ENCODE measurements around the gene OR2AJ1. TPM values are rescaled to one million over a fixed set of nuclear protein-coding genes. Genes with fewer than 3 reads are reported as not detected.
"Not testable (repeated sequence)": the region's sequence is repeated elsewhere in the genome, so short reads cannot be mapped to it uniquely, and the experiment has no call there.

The OR2AJ1 gene
- total RNA-seq, 2 experiments from 2014 or later: not detected

DNA sequence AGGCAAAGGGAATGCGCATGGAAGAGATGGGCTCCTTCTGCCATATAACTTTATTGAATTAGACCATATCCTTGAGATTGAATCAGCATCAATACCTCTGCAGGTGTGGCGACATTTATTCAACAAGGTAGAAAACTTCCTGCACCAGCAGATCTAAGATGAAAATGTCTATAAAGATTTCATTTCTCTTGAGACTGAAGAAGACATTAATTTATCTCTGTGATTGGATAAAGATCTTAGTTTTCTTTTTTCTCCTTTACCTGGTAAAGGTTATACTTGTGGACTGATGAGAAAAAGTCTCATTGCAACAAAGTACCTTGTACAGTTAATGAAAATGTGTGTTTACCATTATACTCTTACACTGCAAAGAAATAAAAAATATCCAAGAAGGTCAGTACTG, 4.7 kb upstream of the OR2AJ1 start, which contains the start of gene OR2T8:
Gene OR2T8 (plus strand): TSS at position 301 of the 400 bp plus-strand sequence. CDS start 766 bp downstream, outside the sequence.
- no peaks in the 10 kb centered on the region for H3K27me3 Mint-ChIP-seq (ENCODE audit: low read depth)
- ChIA-PET CTCF (no interaction called here), POLR2A (no interaction called here)
- H3K27ac Mint-ChIP-seq: no peak within 1 kb of the TSS
- ATAC-seq: no peak
- no peaks in the 10 kb centered on the region for H3K9me3 Mint-ChIP-seq (ENCODE audit: insufficient read depth)
- no peaks in the 10 kb centered on the region for H3K36me3 Mint-ChIP-seq (ENCODE audit: low read depth)
- DNase-seq: no peak
- no peaks in the 10 kb centered on the region for H3K4me1 Mint-ChIP-seq (ENCODE audit: low read depth)
- H3K4me3 Mint-ChIP-seq: no peak within 1 kb of the TSS

DNA sequence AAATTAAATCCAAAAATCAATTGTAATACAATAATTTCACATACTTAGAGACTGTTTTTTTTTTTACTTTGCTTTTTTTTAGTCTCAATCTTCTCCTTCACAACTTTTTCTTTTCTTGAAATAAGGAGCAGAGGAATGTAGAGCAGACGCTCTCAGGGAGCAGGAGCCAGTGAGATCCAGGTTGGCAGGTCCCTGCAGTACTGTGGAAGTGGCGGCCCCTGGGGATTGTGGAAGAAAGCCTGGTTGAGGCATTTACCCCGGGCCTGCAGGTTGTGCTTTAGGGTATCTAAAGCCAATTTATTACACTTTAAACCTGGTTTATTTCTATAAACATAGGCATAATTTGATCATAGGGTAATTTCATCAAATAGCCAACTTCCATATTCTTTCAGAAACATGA, 748 bp upstream of the OR2AJ1 start:
- no peak overlapping the region for H3K27ac Mint-ChIP-seq
- no peaks in the 10 kb centered on the region for H3K4me1 Mint-ChIP-seq (ENCODE audit: low read depth)
- no peaks in the 10 kb centered on the region for H3K9me3 Mint-ChIP-seq (ENCODE audit: insufficient read depth)
- no peaks in the 10 kb centered on the region for H3K36me3 Mint-ChIP-seq (ENCODE audit: low read depth)
- ATAC-seq (no peak), DNase-seq (no peak)
- no peak overlapping the region for H3K4me3 Mint-ChIP-seq
- ChIA-PET POLR2A (no interaction called here), CTCF (no interaction called here)
- no peaks in the 10 kb centered on the region for H3K27me3 Mint-ChIP-seq (ENCODE audit: low read depth)

DNA sequence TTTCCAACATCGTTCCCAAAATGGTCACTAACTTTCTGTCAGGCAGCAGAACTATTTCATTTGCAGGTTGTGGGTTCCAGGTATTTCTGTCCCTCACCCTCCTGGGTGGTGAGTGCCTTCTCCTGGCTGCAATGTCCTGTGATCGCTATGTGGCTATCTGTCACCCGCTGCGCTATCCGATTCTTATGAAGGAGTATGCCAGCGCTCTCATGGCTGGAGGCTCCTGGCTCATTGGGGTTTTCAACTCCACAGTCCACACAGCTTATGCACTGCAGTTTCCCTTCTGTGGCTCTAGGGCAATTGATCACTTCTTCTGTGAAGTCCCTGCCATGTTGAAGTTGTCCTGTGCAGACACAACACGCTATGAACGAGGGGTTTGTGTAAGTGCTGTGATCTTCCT, 9.3 kb downstream of the OR2AJ1 start:
- Mint-ChIP-seq H3K4me3 (no peak overlapping the region), H3K27me3 (ENCODE audit: low read depth) (no peaks in the 10 kb centered on the region), H3K9me3 (ENCODE audit: insufficient read depth) (no peaks in the 10 kb centered on the region), H3K4me1 (ENCODE audit: low read depth) (no peaks in the 10 kb centered on the region), H3K27ac (no peak overlapping the region), H3K36me3 (ENCODE audit: low read depth) (no peaks in the 10 kb centered on the region)
- ATAC-seq: no peak
- DNase-seq: no peak
- POLR2A ChIA-PET: no interaction called here
- CTCF ChIA-PET: no interaction called here

DNA sequence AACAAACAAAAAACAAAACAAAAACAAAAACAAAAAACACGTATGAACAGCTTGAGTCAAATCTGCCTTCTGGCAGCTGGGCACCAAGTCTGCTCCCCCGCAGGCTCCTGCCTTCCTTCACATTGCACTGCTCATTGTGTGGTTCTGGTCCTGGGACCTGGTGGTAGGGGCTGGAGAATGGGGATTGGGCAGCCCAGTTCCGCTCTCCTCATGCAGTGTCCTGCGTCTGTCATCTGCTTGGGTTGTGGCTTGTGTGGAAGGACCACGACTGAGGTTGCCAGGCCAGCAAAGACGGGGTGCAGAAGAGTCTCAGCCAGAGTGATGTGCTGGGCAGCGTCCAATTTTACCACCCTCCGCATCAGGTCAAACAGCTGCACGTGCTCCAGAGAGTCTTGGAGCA, 11.1 kb downstream of the OR2AJ1 start:
- ATAC-seq (no peak), DNase-seq (no peak)
- POLR2A ChIA-PET: no interaction called here
- CTCF ChIA-PET: no interaction called here
- Mint-ChIP-seq H3K4me1 (ENCODE audit: low read depth) (no peaks in the 10 kb centered on the region), H3K4me3 (no peak overlapping the region), H3K27ac (no peak overlapping the region), H3K27me3 (ENCODE audit: low read depth) (no peaks in the 10 kb centered on the region), H3K9me3 (ENCODE audit: insufficient read depth) (no peaks in the 10 kb centered on the region), H3K36me3 (ENCODE audit: low read depth) (no peaks in the 10 kb centered on the region)

DNA sequence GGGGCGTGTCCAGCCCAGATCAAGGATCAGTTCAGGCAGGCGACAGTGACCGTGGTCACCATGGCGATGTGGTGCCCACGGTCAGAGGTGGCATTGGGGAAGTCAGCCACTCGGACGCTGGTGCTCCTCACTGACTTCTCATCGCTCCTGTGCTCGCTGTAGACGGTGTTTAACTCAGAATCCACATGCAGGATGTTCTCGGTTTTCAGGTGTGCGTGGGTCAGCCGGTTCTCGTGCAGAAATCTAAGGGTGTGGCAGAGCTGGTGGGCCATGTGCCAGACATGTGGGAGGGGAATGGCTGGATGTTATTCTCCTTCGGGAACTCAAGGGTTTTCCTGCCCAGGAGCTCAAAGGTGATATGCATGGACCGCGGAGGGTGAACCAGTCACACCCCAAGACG, 11.7 kb downstream of the OR2AJ1 start:
- H3K27ac Mint-ChIP-seq: no peak overlapping the region
- POLR2A ChIA-PET: no interaction called here
- CTCF ChIA-PET: interaction anchor here (0.8 to 1.8 kb wide), 3 partner anchors 9 to 167 kb away, joined by 3 to 11 read pairs (median 4); no protein-coding TSS in a partner anchor

DNA sequence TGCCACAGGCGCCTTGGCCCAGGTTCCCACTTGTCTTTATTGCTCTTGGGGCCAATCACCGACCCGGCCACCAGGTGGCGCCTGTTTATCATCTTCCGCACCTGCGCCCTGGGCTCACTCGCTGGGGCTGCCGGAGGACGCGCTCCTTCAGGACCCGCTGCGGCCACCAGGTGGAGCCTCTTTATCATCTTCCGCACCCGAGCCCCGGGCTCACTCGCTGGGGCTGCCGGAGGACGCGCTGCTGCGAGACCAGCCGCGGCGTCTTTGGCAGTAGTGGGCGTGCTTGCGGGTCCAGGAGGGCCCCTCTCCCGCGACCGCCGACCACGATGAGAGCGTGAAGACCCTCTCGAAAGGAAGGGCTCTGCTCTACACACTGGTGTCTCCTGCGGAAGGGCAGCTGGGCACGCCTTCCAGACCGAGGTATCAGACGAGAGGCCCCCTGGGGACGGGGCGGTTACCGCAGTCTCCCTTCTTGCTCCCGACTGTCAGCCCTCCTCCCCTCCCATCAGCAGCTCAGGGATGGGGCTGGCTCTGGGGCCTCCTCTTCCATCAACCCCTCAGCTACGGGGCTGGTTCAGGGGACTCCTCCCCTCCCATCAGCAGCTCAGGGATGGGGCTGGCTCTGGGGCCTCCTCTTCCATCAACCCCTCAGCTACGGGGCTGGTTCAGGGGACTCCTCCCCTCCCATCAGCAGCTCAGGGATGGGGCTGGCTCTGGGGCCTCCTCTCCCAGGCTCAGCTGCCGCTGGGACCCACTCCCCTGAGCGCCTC, 12.5 kb downstream of the OR2AJ1 start:
- H3K4me1 Mint-ChIP-seq (ENCODE audit: low read depth); H3K9me3 Mint-ChIP-seq (ENCODE audit: insufficient read depth); H3K27me3 Mint-ChIP-seq (ENCODE audit: low read depth); H3K36me3 Mint-ChIP-seq (ENCODE audit: low read depth): not testable (repeated sequence)
- Mint-ChIP-seq H3K27ac (peak overlapping the region; percentile 71), H3K4me3 (peak overlapping the region; percentile 82)
- DNase-seq: peak; percentile 95
- CTCF ChIA-PET: interaction anchor here (0.6 to 1.8 kb wide), 8 partner anchors 10 to 525 kb away, joined by 3 to 11 read pairs (median 3); no protein-coding TSS in a partner anchor
- POLR2A ChIA-PET: interaction anchor here (1.1 kb wide), 1 partner anchor 727 kb away, joined by 3 read pairs; no protein-coding TSS in a partner anchor
- peak; percentile 99 for ATAC-seq

More for the DNA sequence above, 11.7 kb downstream of the OR2AJ1 start:
- Mint-ChIP-seq H3K27me3 (ENCODE audit: low read depth) (no peaks in the 10 kb centered on the region), H3K9me3 (ENCODE audit: insufficient read depth) (no peaks in the 10 kb centered on the region), H3K4me1 (ENCODE audit: low read depth) (no peaks in the 10 kb centered on the region), H3K4me3 (no peak overlapping the region), H3K36me3 (ENCODE audit: low read depth) (no peaks in the 10 kb centered on the region)
- no peak for DNase-seq
- no peak for ATAC-seq

DNA sequence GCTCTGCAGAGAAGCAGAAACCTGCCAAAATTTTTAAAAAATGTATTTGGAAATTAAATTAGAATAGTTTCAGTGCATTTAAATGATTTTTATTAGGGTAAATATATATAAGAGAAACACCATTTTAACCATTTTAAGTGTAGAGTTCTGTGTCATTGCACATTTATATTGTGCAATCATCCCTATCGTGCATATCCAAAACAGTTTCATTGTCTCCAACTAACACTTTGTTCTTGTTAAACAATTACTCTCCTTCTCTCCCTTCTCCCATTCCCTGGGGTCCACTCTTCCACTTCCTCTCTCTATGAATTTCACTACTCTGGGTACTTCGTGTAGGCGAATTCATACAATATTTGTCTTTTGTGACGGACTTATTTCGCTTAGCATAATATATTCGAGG, 17.9 kb downstream of the OR2AJ1 start:
- DNase-seq (no peak), ATAC-seq (no peak)
- Mint-ChIP-seq H3K9me3 (ENCODE audit: insufficient read depth) (no peaks in the 10 kb centered on the region), H3K36me3 (ENCODE audit: low read depth) (no peaks in the 10 kb centered on the region), H3K27me3 (ENCODE audit: low read depth) (no peaks in the 10 kb centered on the region), H3K4me3 (no peak overlapping the region), H3K27ac (no peak overlapping the region), H3K4me1 (ENCODE audit: low read depth) (no peaks in the 10 kb centered on the region)
- ChIA-PET CTCF (no interaction called here), POLR2A (no interaction called here)

DNA sequence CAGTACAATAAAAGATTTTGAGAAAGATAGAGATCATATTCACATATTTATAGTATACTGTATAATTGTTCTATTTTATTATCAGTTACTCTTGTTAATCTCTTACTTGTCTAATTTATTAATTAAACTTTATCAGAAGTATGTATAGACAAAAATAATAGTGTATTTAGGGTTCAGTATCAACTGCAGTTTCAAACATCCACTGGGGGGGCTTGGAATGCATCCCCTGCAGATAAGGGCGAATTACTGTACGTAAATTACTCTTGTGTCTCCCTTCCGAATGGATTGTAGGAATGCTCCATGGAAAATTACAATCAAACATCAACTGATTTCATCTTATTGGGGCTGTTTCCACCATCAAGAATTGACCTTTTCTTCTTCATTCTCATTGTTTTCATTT, 23.9 kb downstream of the OR2AJ1 start, which contains the start of gene OR2L8:
Gene OR2L8 (plus strand): TSS at position 301 of the 400 bp plus-strand sequence. CDS start 0 bp downstream, at position 301.
- Mint-ChIP-seq H3K9me3 (ENCODE audit: insufficient read depth) (no peaks in the 10 kb centered on the region), H3K4me1 (ENCODE audit: low read depth) (no peaks in the 10 kb centered on the region), H3K27me3 (ENCODE audit: low read depth) (no peaks in the 10 kb centered on the region), H3K27ac (no peak within 1 kb of the TSS), H3K36me3 (ENCODE audit: low read depth) (no peaks in the 10 kb centered on the region), H3K4me3 (no peak within 1 kb of the TSS)
- ChIA-PET CTCF (no interaction called here), POLR2A (no interaction called here)
- ATAC-seq: no peak
- DNase-seq: no peak

DNA sequence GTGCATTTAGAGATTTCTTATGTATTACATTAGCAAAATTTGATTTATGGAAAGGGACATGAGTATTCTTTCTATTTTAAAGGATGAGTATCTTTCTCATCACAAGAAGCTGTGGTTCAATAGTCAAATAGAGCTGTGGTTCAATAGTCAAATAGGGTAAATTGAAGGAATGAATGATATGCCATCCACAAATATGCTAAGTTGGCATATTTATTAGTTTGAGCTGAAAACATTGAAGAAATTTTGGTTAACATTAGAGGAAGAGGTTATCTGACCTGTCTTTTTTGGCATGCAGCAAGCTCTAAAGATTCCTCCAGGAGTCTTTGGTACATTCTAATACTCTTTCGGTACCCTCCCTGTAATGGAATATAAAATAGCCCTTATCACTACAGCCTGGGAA, 28.7 kb downstream of the OR2AJ1 start:
- POLR2A ChIA-PET: no interaction called here
- Mint-ChIP-seq H3K36me3 (ENCODE audit: low read depth) (no peaks in the 10 kb centered on the region), H3K4me1 (ENCODE audit: low read depth) (no peaks in the 10 kb centered on the region), H3K27ac (no peak overlapping the region), H3K4me3 (no peak overlapping the region), H3K27me3 (ENCODE audit: low read depth) (no peaks in the 10 kb centered on the region), H3K9me3 (ENCODE audit: insufficient read depth) (no peaks in the 10 kb centered on the region)
- DNase-seq (no peak), ATAC-seq (no peak)
- CTCF ChIA-PET: no interaction called here

DNA sequence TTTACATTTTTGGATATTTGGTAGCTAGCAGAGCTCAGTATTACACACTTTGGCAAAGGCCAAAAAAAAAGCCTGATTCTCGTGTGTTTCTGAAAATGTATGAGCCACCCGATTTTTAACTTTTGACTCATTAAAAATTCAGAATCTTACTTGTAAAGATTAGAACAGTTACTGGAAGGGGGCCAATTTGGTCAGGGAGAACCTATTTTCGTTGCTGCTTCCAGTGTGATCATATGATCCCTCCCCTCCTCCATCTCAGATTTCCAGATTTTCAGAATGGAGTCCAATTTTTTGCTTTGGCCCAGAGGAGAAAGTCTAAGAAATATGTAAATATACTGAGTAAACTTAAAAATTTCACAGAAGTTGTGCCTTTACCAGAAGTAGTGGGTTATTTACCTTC, 37.1 kb downstream of the OR2AJ1 start:
- H3K4me1 Mint-ChIP-seq (ENCODE audit: low read depth): peaks cover 10% of the 10 kb centered on the region
- ChIA-PET POLR2A (no interaction called here), CTCF (no interaction called here)
- H3K27ac Mint-ChIP-seq: no peak overlapping the region
- H3K27me3 Mint-ChIP-seq (ENCODE audit: low read depth): no peaks in the 10 kb centered on the region
- H3K9me3 Mint-ChIP-seq (ENCODE audit: insufficient read depth): no peaks in the 10 kb centered on the region
- H3K4me3 Mint-ChIP-seq: no peak overlapping the region
- ATAC-seq (no peak), DNase-seq (no peak)
- no peaks in the 10 kb centered on the region for H3K36me3 Mint-ChIP-seq (ENCODE audit: low read depth)

DNA sequence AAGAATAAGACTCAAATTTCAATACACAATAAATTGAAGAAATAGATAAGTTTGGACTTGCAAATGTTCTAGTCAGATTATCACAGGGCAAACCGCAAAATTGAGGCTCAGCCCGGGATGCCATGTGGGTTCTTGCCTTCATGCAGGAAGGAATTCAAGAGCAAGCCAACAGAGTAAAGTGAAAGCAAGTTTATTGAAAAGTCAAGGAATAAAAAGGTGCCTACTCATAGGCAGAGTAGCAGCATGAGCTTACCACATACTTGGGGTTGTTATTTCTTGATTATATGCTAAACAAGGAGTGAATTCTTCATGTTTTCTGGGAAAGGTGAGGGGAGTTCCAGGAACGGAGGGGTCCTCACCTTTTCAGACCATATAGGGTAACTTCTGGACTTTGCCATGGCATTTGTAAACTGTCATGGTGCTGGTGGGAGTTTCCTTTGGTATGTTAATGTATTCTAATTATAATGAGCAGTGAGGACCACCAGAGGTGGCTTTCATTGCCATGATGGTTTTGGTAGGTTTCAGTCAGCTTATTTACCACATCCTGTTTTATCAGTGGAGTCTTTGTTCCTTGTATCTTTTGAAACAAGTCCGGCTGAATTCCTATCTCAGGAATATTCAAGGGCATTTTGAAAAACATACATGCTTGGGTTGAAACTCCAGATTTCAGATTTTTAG, 38.4 kb downstream of the OR2AJ1 start:
- H3K4me3 Mint-ChIP-seq: no peak overlapping the region
- no peak for DNase-seq
- H3K27ac Mint-ChIP-seq: no peak overlapping the region
- no peaks in the 10 kb centered on the region for H3K27me3 Mint-ChIP-seq (ENCODE audit: low read depth)
- H3K4me1 Mint-ChIP-seq (ENCODE audit: low read depth): peaks cover 10% of the 10 kb centered on the region
- no peaks in the 10 kb centered on the region for H3K36me3 Mint-ChIP-seq (ENCODE audit: low read depth)
- POLR2A ChIA-PET: no interaction called here
- ATAC-seq: no peak
- H3K9me3 Mint-ChIP-seq (ENCODE audit: insufficient read depth): no peaks in the 10 kb centered on the region
- CTCF ChIA-PET: no interaction called here

DNA sequence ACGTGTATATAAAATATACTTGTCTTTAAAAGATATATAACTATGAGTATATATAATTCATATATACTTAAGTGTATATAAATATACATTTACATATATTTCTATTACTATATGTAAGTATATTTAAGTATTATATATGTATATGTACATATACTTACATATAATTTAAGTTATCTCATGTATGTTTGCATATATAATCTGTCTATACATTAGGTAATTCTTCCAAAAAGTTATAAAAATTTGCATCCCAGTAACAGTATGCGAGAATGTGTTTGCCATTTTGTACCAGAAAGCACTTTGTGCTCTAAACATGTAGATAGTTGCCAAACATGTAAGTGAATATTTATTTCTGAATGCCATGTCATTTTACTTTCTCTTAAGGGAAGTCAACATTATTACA, 40.2 kb downstream of the OR2AJ1 start, which contains the start of gene OR2AK2:
Gene OR2AK2 (plus strand): TSS at position 301 of the 400 bp plus-strand sequence. CDS start 144 bp downstream, outside the sequence.
- Mint-ChIP-seq H3K27me3 (ENCODE audit: low read depth) (no peaks in the 10 kb centered on the region), H3K9me3 (ENCODE audit: insufficient read depth) (no peaks in the 10 kb centered on the region), H3K4me3 (no peak within 1 kb of the TSS), H3K36me3 (ENCODE audit: low read depth) (no peaks in the 10 kb centered on the region), H3K27ac (no peak within 1 kb of the TSS), H3K4me1 (ENCODE audit: low read depth) (peaks cover 10% of the 10 kb centered on the region)
- DNase-seq (no peak), ATAC-seq (no peak)
- ChIA-PET CTCF (no interaction called here), POLR2A (no interaction called here)
